Progenitor cell of endocrine pancreas (in vitro differentiated cells): ENCODE results near the gene RGPD8. TPM values are rescaled to one million over a fixed set of nuclear protein-coding genes. Genes with fewer than 3 reads are reported as not detected.
A peak's percentile ranks its signal among the peaks of the same experiment; 100 is the strongest.

Experiments
- DNase-seq: peaks from one replicate; pipeline ENCODE4 v3.0.0; 2021; ENCODE audit warnings: low spot score; ENCODE audit not compliant: unreplicated experiment
- H3K27ac Mint-ChIP-seq: 2 replicates; pipeline ENCODE4 v1.8.0; 2021; ENCODE audit warnings: mild to moderate bottlenecking, moderate library complexity, mixed read lengths
- H3K27me3 Mint-ChIP-seq: 2 replicates; pipeline ENCODE4 v1.8.0; 2021; ENCODE audit warnings: mixed read lengths
- H3K36me3 Mint-ChIP-seq: 2 replicates; pipeline ENCODE4 v1.8.0; 2022; ENCODE audit warnings: mixed read lengths; ENCODE audit not compliant: insufficient read depth
- H3K4me1 Mint-ChIP-seq: 2 replicates; pipeline ENCODE4 v1.8.0; 2021; ENCODE audit warnings: low read depth, mixed read lengths
- H3K4me3 Mint-ChIP-seq: 2 replicates; pipeline ENCODE4 v1.8.0; 2021; ENCODE audit warnings: low read depth, mild to moderate bottlenecking, moderate library complexity, mixed read lengths
- H3K9me3 Mint-ChIP-seq: 2 replicates; pipeline ENCODE4 v1.8.0; 2021; ENCODE audit warnings: low read depth, mixed read lengths
- CTCF ChIP-seq: fragments of 200-600 bp; sonication (generic); IDR thresholded peaks from one replicate; pipeline ENCODE4 v1.5.0; 2021; ENCODE audit warnings: antibody characterized with exemption, mild to moderate bottlenecking; ENCODE audit not compliant: unreplicated experiment
- total RNA-seq: library from RNA; stranded (reverse); gene quantifications from 2 replicates; pipeline ENCODE4 v1.2.1, GENCODE V29; 2021

Gene RGPD8
- total RNA-seq, 1 donor from 2014 or later = 11.3 TPM

GRCh38 chr2:112480530-112481049 lies 47.1 kb upstream of the RGPD8 start:
- TF ChIP-seq CTCF = no peak
- Mint-ChIP-seq H3K27me3 (peaks cover 6% of the 10 kb centered on the region), H3K4me3 (peak overlapping the region; percentile 92), H3K4me1 (peaks cover 20% of the 10 kb centered on the region), H3K9me3 (no peaks in the 10 kb centered on the region), H3K27ac (no peak overlapping the region), H3K36me3 (peaks cover 3% of the 10 kb centered on the region)
- no peak for DNase-seq

- DNase-seq = no peak
- Mint-ChIP-seq H3K27ac (no peak overlapping the region), H3K4me1 (peaks cover 7% of the 10 kb centered on the region), H3K27me3 (peaks cover 3% of the 10 kb centered on the region), H3K9me3 (no peaks in the 10 kb centered on the region), H3K4me3 (no peak overlapping the region), H3K36me3 (no peaks in the 10 kb centered on the region)
- TF ChIP-seq CTCF = no peak
Measured at GRCh38 chr2:112476434-112476833, 43.0 kb upstream of the RGPD8 start.

GRCh38 chr2:112474844-112475486 lies 41.5 kb upstream of the RGPD8 start:
- H3K9me3 Mint-ChIP-seq = no peaks in the 10 kb centered on the region

GRCh38 chr2:112472547-112473263 lies 39.3 kb upstream of the RGPD8 start:
- no peak for DNase-seq
- H3K27me3 Mint-ChIP-seq = peaks cover 4% of the 10 kb centered on the region
- no peak overlapping the region for H3K27ac Mint-ChIP-seq
- no peaks in the 10 kb centered on the region for H3K36me3 Mint-ChIP-seq
- no peak overlapping the region for H3K4me3 Mint-ChIP-seq
- H3K9me3 Mint-ChIP-seq = peaks cover 9% of the 10 kb centered on the region
- TF ChIP-seq CTCF = no peak
- H3K4me1 Mint-ChIP-seq = no peaks in the 10 kb centered on the region

More at GRCh38 chr2:112474844-112475486, 41.5 kb upstream of the RGPD8 start:
- Mint-ChIP-seq H3K36me3 (no peaks in the 10 kb centered on the region), H3K4me3 (no peak overlapping the region), H3K27ac (no peak overlapping the region), H3K27me3 (no peaks in the 10 kb centered on the region), H3K4me1 (no peaks in the 10 kb centered on the region)
- no peak for TF ChIP-seq CTCF
- DNase-seq = no peak

- Mint-ChIP-seq H3K27me3 (peaks cover 9% of the 10 kb centered on the region), H3K9me3 (peaks cover 12% of the 10 kb centered on the region), H3K36me3 (no peaks in the 10 kb centered on the region), H3K4me3 (no peak overlapping the region), H3K4me1 (no peaks in the 10 kb centered on the region), H3K27ac (no peak overlapping the region)
- peak; percentile 13 for TF ChIP-seq CTCF
- DNase-seq = no peak
Measured at GRCh38 chr2:112465382-112465781, 31.9 kb upstream of the RGPD8 start.
